HG03097 (cell line): ENCODE measurements around the gene AP1AR.
"Not testable (repeated sequence)": the region's sequence is repeated elsewhere in the genome, so short reads cannot be mapped to it uniquely, and the experiment has no call there.

ENCODE experiments used
- ATAC-seq: cut with Tn5 transposase; IDR thresholded peaks from one replicate; pipeline ENCODE4 v1.9.1; 2021; ENCODE audit not compliant: unreplicated experiment, low FRiP score

Gene AP1AR

GRCh38 chr4:112277220-112277619 is 45.6 kb downstream of the AP1AR start:
- ATAC-seq = no peak

GRCh38 chr4:112277705-112278448 is 46.3 kb downstream of the AP1AR start:
- ATAC-seq = no peak

- peak; percentile 53 for ATAC-seq
Observed at GRCh38 chr4:112279025-112279881, 47.7 kb downstream of the AP1AR start.

- no peak for ATAC-seq
Observed at GRCh38 chr4:112279882-112280315, 48.3 kb downstream of the AP1AR start.

GRCh38 chr4:112280386-112281056 is 48.9 kb downstream of the AP1AR start:
- ATAC-seq = no peak

GRCh38 chr4:112281895-112282398 is 50.4 kb downstream of the AP1AR start:
- ATAC-seq = not testable (repeated sequence)

- no peak for ATAC-seq
Observed at GRCh38 chr4:112282860-112283667, 51.5 kb downstream of the AP1AR start.

- no peak for ATAC-seq
Observed at GRCh38 chr4:112284166-112284565, 52.6 kb downstream of the AP1AR start.

GRCh38 chr4:112284662-112285411 is 53.2 kb downstream of the AP1AR start:
- ATAC-seq = no peak

GRCh38 chr4:112287258-112287989 is 55.8 kb downstream of the AP1AR start:
- ATAC-seq = no peak

- no peak for ATAC-seq
Observed at GRCh38 chr4:112288455-112288854, 56.9 kb downstream of the AP1AR start.

- ATAC-seq = no peak
Observed at GRCh38 chr4:112289407-112290253, 58.0 kb downstream of the AP1AR start.

- no peak for ATAC-seq
Observed at GRCh38 chr4:112290341-112290740, 58.8 kb downstream of the AP1AR start.

- peak; percentile 82 for ATAC-seq
Observed at GRCh38 chr4:112296949-112297880, 65.6 kb downstream of the AP1AR start, which contains the start of gene ALPK1. Gene ALPK1, plus strand, starts transcription at chr4:112297369.

- ATAC-seq = no peak
Observed at GRCh38 chr4:112299721-112300120, 68.1 kb downstream of the AP1AR start.

GRCh38 chr4:112302320-112303274 is 71.0 kb downstream of the AP1AR start:
- no peak for ATAC-seq
